GM18502 (cell line): ENCODE data around the gene MINDY4B.

ENCODE experiments used
- ATAC-seq: cut with Tn5 transposase; IDR thresholded peaks from one replicate; pipeline ENCODE4 v1.9.1; 2021; ENCODE audit warnings: mild to moderate bottlenecking; ENCODE audit not compliant: unreplicated experiment, poor library complexity

The MINDY4B gene

DNA sequence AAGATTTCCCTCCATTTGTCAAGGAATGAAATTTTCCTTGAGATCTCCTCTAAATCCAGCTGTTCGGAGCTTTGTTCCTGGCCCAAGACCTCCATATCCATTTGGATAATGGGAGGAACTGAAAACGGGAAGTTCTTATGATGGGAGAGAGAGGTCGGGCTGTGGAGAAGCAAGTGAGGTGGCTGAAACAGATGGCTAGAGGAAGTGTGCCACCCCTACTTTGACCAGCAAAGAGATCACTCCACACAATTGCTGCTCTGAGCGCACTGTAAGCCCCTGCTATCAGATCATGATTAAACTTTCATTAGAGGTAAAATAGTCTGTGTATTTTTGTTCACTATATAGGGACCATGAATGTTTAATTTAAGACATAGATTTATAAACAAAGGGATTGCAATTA, at the start of gene MINDY4B:
MINDY4B (minus strand) TSS at position 101 of the 400 bp plus-strand sequence; CDS start at position 101, 0 bp downstream.
- no peak for ATAC-seq

DNA sequence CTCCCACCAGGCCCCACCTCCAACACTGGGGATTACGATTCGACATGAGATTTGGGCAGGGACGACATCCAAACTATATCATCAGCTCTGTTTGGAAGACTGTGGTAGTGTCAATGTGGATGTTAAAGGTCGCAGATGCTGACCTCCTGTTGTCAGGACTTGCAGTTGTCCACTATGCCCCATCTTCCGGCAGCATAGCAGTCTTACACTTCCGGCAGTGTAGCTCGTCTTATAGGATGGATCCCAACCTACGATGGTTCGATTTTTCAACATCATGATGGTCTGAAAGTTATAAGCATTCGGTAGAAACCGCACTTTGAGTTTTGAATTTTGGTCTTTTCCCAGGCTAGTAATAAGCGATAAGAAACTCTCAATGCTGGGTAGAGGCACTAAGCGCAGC, 46.7 kb upstream of the MINDY4B start:
- no peak for ATAC-seq

DNA sequence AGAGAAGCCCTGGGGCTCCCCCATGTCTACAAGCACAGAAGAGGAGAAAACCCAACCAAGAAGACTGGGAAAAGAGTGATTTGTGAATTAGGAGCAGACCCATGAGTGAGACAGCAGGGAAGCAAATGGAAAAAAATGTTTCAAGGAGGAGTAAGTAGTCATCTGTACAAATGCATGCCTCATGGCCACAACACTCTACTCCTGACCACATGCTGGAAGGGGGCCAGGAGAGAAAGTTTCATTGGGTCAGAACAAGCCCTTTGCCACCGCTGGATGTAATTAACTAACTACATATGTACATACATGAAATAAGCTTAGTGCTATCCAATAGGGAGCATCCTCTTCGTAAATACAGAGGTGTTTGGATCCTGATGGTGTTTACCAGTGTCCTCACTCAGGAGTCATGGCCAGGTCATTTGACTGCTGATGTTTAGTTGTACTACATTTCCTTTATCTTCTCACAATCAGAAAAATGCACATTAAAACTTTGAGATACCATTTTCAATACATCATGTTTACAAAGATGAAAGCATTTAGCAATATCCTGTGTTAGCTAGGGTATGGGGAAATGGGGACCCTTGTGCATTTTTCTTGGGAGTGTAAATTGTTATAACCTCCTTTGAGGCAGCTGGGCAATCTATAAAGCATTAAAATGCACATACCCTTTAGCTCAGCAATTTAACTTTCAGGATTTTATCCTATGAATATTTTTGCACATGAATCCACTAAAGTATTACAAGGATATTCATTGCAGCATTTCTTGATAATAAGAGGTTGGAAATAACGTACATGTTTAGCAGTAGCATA, 40.2 kb upstream of the MINDY4B start:
- no peak for ATAC-seq

DNA sequence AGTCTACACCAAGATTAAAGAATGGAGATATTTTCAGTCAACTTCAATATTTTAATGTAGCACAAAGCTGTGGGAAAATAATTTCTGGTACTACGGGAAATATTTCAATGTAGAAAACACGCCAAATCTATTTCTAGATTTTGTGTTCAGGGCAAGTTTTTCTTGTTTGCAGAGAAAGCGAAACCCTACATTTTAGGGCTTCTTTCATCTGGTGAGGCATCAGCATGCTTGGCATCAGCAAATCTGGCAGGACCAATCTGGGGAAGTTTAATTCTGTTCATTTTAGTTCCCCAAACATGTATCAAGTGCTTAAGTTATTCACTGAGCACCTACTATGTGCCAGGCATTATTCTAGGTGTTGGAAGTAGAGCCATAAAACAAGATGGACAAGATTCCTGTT, 37.0 kb upstream of the MINDY4B start:
- ATAC-seq, result no peak

DNA sequence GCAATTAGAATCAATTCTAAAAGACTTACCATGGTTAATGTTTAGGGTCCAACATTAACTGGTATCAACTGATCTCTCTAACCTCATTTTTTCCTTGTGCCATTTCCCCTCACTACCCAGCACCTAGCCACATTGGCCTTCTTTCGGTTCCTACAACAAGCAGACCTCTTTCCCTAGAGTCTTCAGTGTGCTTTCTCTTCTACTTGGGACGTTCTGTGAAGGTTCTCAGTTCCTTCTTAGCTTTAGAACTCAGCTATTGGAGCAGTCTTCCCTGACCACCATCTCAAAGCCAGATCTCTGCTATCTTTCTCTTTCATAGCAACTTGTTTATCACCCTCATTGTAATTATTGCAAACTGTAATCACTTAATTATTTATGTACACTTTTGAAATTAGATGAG, 31.5 kb upstream of the MINDY4B start:
- peak; percentile 82 for ATAC-seq

DNA sequence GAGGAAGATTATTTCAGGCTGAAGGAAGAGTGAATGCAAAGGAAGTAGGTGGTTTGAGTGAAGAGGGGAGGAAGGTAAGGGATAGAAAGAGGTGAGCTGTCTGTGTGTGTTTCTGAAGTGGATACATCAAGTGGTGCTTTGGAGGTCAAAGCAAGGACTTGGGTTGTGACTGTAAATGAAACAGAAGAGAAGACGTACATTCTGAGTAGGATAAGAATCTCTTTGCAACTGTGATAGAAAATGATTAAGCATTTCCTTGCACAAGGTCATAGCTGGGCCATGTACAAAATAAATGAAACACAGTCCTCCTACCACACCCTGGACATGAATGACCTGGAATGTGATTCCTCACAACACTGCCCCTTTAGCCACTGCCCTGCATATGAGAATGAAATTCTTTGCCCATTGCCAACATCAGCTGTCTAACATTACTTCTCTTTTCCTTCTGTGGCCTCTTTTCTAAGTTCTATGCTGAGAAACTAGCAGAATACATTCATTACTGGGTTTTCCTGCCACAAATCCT, 28.3 kb upstream of the MINDY4B start:
- ATAC-seq, result no peak

DNA sequence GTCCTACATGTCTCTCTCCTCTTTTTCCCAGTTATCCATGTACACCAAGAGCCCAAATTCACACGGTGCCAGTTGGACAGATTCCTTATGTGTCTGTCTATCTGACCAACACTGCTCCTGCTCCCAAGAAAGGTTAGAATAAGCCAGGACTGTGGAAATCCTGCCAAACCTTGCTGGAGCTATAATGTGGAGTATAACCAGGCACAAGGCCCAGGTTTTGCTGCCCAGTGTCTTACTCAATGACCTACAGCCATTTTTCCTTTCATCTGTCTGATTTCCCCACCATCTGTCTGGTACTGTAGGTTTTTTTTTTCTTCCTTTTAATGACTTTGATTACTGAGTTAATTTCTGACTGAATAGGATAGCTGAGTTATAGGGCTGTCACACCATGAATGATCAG, 26.5 kb upstream of the MINDY4B start:
- no peak for ATAC-seq

DNA sequence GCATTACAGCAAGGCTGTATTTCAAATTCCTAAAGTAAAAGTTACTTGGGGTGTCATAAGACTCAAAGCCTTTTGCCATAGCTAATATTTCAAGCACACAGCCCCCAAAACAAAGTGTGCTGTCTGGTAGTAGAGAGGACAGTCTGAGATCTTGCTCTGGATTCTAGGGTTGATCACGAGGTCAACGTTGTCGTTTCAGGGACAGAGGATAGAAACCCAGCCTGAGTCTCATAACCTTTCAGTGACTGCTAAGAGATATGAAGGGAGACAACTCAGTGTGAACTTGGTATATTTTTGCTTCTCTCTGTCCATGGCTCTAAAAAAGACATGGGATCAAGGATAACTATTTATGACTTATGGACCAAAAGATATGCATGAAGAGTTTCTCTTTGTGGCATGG, 25.6 kb upstream of the MINDY4B start:
- no peak for ATAC-seq

DNA sequence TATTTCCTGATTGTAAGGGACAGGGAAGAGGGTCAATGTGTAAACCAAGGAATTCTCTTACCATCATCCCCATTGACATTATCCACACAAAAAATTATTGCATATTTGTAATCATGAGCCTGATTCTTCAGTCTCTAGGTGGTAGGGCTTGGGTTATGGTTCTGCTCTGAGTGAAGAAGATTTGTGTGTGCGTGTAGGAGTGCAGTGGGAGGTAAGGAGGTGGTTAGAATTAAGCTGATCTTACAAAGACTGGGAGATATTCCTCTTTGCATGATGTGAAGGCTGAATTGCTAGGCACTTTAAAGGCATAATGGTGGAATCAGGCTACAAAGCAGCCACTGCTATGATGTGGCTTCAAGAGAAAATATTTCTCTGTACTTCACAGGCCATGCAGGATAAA, 23.0 kb upstream of the MINDY4B start:
- ATAC-seq, result no peak

DNA sequence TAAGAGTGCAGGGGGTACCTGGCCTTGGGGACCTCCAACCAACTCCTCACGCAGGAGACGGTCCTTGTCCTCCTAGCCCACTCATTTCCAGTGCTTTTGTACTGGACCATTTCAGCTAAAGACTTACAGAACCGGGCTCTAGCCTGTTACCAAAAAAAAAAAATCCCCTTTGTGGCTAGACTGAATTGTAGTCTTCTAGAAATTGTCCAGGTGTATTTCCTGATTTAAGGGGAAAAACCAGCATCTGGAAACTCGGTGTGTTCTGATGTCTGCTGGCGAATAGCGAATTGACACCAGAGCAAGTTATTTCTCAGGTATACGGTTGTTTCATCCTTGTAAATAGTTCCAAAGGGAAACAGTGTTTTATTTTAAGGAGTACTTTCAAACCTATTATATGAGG, 21.1 kb upstream of the MINDY4B start:
- ATAC-seq, result no peak

DNA sequence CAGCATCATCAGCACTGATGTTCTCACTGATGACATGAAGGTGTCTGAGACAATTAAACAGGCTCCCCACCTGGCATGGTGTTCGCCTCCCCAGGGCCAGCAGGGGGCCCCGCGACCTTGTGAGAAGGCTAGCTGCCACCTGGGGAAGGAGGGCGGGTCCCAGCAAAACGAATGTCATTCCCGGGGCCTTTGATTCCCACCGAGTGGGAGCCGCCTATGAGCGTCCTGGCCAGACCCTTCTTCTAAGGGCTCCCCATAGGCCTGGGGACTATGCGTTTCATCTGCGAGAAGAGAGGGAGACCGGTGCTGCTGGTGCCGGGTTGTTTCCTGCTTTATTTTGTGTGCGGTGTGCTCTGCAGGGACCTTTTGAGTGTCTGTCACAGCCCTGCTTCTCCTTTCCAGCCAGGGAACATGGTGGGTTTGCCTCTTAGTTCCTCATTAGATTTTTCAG, 20.5 kb upstream of the MINDY4B start:
- ATAC-seq, result peak; percentile 96

DNA sequence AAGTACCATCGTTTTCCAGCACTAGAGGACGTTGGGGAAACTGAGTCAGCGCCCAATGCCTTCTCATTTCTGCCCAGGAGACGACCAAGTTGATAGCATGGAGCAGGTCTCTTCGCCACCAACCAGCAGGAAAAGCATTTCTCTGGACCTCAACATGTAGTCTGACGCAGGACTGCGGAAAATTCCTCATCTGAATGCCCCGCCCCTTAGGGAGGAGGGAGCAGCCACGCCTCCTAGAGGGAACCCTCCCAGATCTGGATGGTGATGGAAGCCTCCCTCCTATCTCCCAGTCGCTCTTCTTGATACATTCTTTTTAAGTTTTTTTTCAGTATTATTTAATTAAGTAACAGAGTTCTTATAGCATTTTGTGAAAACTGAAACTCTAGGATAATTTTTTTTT, 17.4 kb upstream of the MINDY4B start:
- ATAC-seq, result no peak

DNA sequence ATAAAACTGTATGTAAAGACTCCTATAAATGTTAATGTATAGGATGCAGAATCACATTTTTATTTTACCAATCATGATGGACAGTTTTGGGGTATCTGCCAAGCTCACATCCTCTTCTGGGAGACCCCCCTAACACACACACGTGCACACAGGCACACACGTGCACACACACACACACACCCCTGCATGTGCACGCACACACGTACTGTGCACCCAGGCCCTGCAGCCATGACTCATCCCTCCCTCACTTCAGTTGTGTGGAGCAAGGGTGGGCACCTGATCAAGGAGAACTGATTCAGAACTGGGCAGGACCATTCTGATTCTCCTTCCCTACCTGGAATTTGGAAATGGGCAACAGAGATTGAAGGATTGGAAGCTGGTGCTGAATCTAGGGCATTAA, 16.0 kb upstream of the MINDY4B start:
- ATAC-seq, result no peak

DNA sequence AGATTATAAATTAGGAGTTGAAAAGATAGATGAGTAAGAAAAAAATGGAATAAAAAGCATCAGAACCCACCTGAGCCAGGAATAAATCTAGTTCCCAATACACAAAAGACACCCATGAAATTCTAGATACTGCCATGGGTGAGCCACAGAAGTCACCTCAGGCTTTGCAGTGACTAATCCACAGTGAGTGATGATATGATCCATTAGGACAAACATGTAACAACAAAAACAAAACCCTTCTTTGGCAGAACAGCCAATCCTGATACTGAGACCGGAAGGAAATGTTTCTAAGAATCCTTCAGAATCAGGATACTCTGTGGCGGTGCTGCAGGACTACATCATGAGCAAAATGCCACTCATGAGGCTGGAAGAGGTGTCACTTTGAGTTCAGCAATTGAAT, 15.0 kb upstream of the MINDY4B start:
- ATAC-seq, result no peak

DNA sequence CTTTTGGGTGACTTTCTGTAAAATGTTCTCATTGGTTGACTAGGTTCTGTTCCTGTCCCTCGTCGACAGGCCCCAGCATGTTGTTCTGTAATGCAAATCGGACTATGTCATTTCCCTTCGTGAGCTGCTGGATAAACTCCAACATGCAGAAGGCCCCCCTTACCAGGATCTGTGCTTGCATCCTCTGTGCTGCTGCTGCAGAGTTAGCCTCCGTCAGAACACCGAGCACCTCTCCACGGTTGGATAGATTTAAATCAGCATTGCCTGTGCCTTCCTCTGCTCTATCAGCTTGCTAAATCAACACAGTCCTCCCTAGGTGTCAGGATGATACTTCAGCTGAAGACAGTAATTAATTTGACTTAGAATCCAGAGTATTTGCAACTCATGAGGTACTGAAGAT, 12.7 kb upstream of the MINDY4B start:
- no peak for ATAC-seq

DNA sequence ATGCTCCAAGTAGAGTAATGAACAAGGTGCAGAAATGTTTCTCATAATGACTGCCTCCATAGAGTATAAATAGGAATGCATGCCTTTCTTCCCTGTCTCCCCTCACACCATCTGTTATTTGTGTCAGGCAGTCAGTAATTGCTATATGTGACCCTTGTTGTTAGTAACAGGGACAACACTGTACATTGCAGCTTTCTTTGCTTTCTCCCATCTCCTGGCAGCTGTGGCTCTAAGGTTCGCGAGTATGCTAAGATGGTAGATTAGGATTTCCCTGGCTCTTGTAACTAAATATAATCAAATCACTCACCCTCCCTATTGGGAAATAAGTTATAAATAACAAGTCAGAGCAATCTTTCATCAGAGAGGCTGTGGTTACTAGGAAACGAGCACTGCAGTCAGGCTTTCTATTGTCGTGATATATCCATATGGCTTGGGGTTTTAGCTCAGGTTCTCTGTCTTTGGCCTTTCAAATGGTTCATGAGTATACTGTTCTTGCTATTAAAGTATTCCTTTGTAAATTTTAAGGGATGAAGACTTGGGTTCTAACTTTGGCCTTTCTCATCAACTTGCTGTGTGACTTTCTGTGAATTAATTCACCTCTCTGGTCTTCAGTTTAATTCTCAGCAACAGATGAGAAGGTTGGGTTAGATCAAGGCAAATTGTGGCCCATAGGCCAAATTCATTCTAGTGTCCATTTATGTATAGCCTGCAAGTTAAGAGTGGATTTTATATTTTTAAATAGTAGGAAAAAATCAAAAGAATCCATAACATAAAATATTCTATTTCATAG, 8.1 kb upstream of the MINDY4B start:
- ATAC-seq, result peak; percentile 33

DNA sequence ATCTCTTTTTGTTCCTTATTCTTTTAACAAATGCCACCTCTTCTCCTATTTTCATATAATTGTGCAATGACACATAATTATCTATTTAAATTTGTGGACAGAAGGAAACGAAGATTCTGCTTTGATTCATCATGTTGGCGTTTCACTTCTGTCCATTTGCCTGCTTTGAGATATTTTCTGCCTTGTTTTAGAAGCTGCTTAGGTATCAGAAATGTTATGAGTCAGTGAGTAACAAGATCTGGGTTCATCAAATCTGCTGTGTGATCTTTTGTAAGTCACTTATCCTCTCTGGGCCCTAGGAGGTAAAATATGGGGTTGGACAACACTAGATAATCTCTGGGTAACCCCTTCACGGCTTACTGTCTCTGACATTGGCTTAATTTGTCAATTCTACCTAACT, 7.3 kb upstream of the MINDY4B start:
- peak; percentile 86 for ATAC-seq

DNA sequence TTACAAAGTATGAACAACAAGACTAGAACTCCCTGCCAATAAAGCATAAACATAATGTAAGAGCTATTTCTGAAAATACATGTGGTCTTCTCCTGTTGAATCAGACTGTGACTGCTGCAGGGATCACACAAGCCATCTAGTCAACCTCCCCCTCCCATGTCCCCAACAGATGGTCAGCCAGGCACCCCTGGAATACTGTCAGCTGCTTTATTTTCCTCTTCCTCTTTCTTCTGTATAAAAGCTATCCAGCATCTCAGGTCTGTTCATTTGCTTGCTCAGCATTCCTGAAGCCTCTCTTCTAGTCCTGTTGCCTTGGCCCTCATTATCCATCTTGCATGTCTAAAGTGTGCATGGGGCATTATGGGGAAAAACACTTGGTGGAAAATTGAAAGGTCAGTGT, 6.5 kb upstream of the MINDY4B start:
- no peak for ATAC-seq

DNA sequence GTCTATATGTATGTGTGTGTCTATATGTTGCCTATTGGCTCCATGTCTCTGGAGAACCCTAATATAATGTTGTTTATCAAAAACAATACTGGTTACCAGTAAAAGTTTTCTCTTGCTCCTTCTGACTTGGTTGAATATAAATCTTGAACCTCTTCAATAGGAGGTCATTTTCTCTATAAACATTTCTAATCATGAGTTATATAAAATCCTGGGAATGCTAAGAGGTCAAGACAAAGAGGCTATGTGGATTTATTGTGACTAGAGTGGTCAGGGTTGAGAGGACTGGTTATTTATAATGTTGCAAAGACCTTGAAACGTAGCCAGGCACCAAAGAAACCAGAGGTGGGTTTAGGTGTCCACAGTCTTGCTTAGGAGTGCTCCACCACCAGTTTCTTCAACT, 1.2 kb upstream of the MINDY4B start:
- ATAC-seq, result no peak

DNA sequence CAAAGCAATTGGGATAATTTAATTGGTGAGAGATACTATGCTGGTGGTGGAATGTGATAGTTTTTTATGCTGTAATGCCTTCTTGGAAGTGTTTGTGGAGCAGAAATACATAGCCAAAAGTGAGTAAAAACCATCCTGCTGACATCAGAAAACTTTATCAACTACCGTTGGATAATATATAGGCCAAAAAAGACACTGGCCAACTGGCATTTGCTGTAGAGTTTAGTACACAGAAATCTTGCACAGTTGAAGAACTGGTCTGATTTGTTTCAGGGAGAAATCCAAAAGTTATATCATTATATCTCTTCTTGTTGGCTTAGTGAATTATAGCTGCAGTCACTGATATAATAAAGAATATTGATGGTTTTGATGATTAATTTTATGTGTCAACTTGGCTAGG, 507 bp upstream of the MINDY4B start:
- no peak for ATAC-seq

DNA sequence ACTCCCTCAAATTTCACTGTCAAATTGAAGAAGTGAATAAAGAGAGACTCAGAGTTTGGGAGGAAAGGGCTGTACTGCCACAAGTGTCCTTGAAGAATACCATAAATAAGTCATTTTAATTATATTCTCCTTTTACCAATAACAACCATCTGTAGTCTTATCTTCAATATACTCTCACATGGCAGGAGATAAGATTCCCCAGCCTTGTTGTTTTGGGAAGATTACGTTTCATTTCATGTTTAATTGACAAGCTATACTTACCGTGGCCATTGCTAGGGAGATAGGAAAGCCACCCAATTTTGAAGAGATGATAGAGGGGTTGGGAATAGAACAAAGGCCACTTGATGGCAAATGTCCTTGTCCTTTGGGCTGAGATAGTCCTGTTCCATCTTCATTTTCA, 2.3 kb downstream of the MINDY4B start:
- no peak for ATAC-seq
